Spleen (tissue), 11 donors: ENCODE measurements around the gene DLG2. TPM values are rescaled to one million over a fixed set of nuclear protein-coding genes. Genes with fewer than 3 reads are reported as not detected.

Experiments
- DNase-seq: peaks from one replicate; pipeline ENCODE4 v3.0.0-alpha.2; 2020
- H3K27ac ChIP-seq, 8 donors: fragments of 200-600 bp; sonication (generic) in 7 of 8; 1 replicate in 4 of 8; 2 replicates in 4 of 8; pipeline versions ENCODE4 v1.5.0 to v1.8.0; 2016 to 2021; ENCODE audit warnings: inconsistent platforms in 4 of 8, mild to moderate bottlenecking in 4 of 8, moderate library complexity in 1 of 8
- H3K27me3 ChIP-seq, 7 donors: fragments of 200-600 bp; sonication (generic) in 6 of 7; replicated peaks in 1 of 7; 1 replicate in 4 of 7; 2 replicates in 3 of 7; pipeline versions ENCODE4 v1.5.0 to v1.8.0; 2016 to 2021; ENCODE audit warnings: inconsistent platforms in 3 of 7, mild to moderate bottlenecking in 1 of 7
- H3K36me3 ChIP-seq, 6 donors: fragments of 200-600 bp; sonication (generic) in 5 of 6; 1 replicate in 4 of 6; 2 replicates in 2 of 6; pipeline versions ENCODE4 v1.5.0 to v1.8.0; 2016 to 2021; ENCODE audit warnings: inconsistent platforms in 2 of 6
- H3K4me1 ChIP-seq, 6 donors: fragments of 200-600 bp; sonication (generic) in 5 of 6; 1 replicate in 3 of 6; 2 replicates in 3 of 6; pipeline versions ENCODE4 v1.5.0 to v1.8.0; 2016 to 2021; ENCODE audit warnings: inconsistent platforms in 3 of 6
- H3K4me3 ChIP-seq, 8 donors: fragments of 200-600 bp; sonication (generic) in 7 of 8; 1 replicate in 4 of 8; 2 replicates in 4 of 8; pipeline versions ENCODE4 v1.5.0 to v1.8.0; 2016 to 2021; ENCODE audit warnings: inconsistent platforms in 4 of 8, mild to moderate bottlenecking in 4 of 8, moderate library complexity in 2 of 8
- H3K9me3 ChIP-seq, 8 donors: fragments of 200-600 bp; sonication (generic) in 7 of 8; 1 replicate in 4 of 8; 2 replicates in 4 of 8; pipeline versions ENCODE4 v1.5.0 to v1.8.0; 2016 to 2021; ENCODE audit warnings: inconsistent platforms in 4 of 8
- CTCF ChIP-seq, 11 experiments: fragments of 200-600 bp in 7 of 11; fragments of 450-650 bp in 4 of 11; sonication (generic) in 4 of 11; IDR thresholded peaks in 8 of 11; conservative IDR thresholded peaks in 3 of 11; 1 replicate in 7 of 11; 2 replicates in 4 of 11; pipeline versions ENCODE4 v1.4.0 to v1.8.0; 2016 to 2021; ENCODE audit warnings: antibody characterized with exemption in 11 of 11, inconsistent platforms in 4 of 11, mild to moderate bottlenecking in 1 of 11
- POLR2A ChIP-seq, 3 donors: fragments of 450-650 bp; IDR thresholded peaks; one replicate each; pipeline ENCODE4 v1.5.1; 2017; ENCODE audit warnings: antibody characterized with exemption in 3 of 3, mild to moderate bottlenecking in 1 of 3
- POLR2AphosphoS5 ChIP-seq, 3 donors: sonication (generic); formaldehyde crosslinking; IDR thresholded peaks; one replicate each; pipeline ENCODE4 v1.5.1; 2017; ENCODE audit warnings: antibody characterized with exemption in 3 of 3
- WGBS, 5 donors: extraction: QIAGEN DNeasy Blood & Tissue Kit in 3 of 5; methylation state at CpG; one replicate each; pipeline versions ENCODE4 v1.1.5 to v1.1.7; 2013 to 2018; 5-methylcytosine and 5-hydroxymethylcytosine counted together
- intact Hi-C: fragments of 100-400 bp; cut with DNase I; formaldehyde crosslinking; loops from one replicate; pipeline ENCODE4 v1.15.0; 2023; ENCODE audit warnings: low total_unique reads
- polyA plus RNA-seq, 3 donors: library from polyadenylated mRNA; stranded (reverse); fragments of 200-250 nt; gene quantifications; one replicate each; pipeline ENCODE4 v1.2.1, GENCODE V29; 2013
- total RNA-seq, 7 donors: library from RNA; depleted of rRNA in 3 of 7; stranded (reverse); fragments of >200 nt in 3 of 7; fragmentation: NEBNext Ultra II Directional in 4 of 7; extraction: Animal tissue kit (Norgen Biotek cat#: 25700) in 4 of 7; gene quantifications; one replicate each; pipeline versions ENCODE4 v1.1.0 to v1.2.1, GENCODE V29; 2016 to 2021
- donor health status: healthy with polysubstance abuse.
- donor health status: DM: no; HTN: no; CAD: no; lungs with moderate emphysema.
- donor health status: DM: no; HTN: no; CAD: no.
- donor health status: Bipolar disorder and iron deficiency.
- donor health status: healthy.
- donor health status: DM: no; HTN: no; CAD: no.
- donor health status: DM: yes; HTN: yes; CAD: no.

DLG2 gene
- total and polyA plus RNA-seq, 10 donors = 0.43 to 12.7 (median 7.9) TPM

- no peaks in the 10 kb centered on the region for H3K9me3 ChIP-seq
- 46 to 70% (median 62%) methylated on average over 3 of the region's 3 CpGs for WGBS, 5 donors
- H3K27me3 ChIP-seq = no peaks in the 10 kb centered on the region
- intact Hi-C loops = no loop called here
- no peak overlapping the region for H3K4me3 ChIP-seq
- no peaks in the 10 kb centered on the region for H3K36me3 ChIP-seq
- DNase-seq = no peak
- no peak overlapping the region for H3K27ac ChIP-seq
- no peak for TF ChIP-seq POLR2AphosphoS5 (IDR thresholded peaks at IDR 0.05)
- H3K4me1 ChIP-seq = no peaks in the 10 kb centered on the region
Observed at GRCh38 chr11:84097186-84097585, 1530.0 kb downstream of the DLG2 start.

- Histone ChIP-seq H3K4me3 (no peak overlapping the region), H3K4me1 (peaks cover 0 to 9% (median 0%) of the 10 kb centered on the region in 6 donors), H3K36me3 (no peaks in the 10 kb centered on the region), H3K27ac (no peak overlapping the region), H3K27me3 (no peaks in the 10 kb centered on the region), H3K9me3 (peaks cover 0 to 5% (median 0%) of the 10 kb centered on the region in 8 donors)
- no peak for TF ChIP-seq CTCF (IDR thresholded peaks at IDR 0.05 in 8 of 11, conservative IDR thresholded peaks at IDR 0.05 in 3 of 11)
- TF ChIP-seq POLR2AphosphoS5 (IDR thresholded peaks at IDR 0.05) = no peak
- no peak for TF ChIP-seq POLR2A (IDR thresholded peaks at IDR 0.05)
- DNase-seq = no peak
- intact Hi-C loops = no loop called here
- whole genome bisulfite sequencing, 5 donors = 78 to 82% (median 79%) methylated on average over 7 of the region's 7 CpGs
Observed at GRCh38 chr11:84091212-84091986, 1535.7 kb downstream of the DLG2 start.

- Histone ChIP-seq H3K9me3 (peaks cover 0 to 5% (median 0%) of the 10 kb centered on the region in 8 donors), H3K4me3 (no peak overlapping the region), H3K27ac (no peak overlapping the region), H3K27me3 (no peaks in the 10 kb centered on the region), H3K36me3 (no peaks in the 10 kb centered on the region), H3K4me1 (peaks cover 0 to 9% (median 0%) of the 10 kb centered on the region in 6 donors)
- intact Hi-C loops = no loop called here
- 43 to 56% (median 44%) methylated on average over 5 of the region's 5 CpGs for WGBS, 5 donors
- TF ChIP-seq POLR2A (IDR thresholded peaks at IDR 0.05) (no peak), POLR2AphosphoS5 (IDR thresholded peaks at IDR 0.05) (no peak), CTCF (IDR thresholded peaks at IDR 0.05 in 8 of 11, conservative IDR thresholded peaks at IDR 0.05 in 3 of 11) (no peak)
- DNase-seq = no peak
Observed at GRCh38 chr11:84089072-84090057, 1537.8 kb downstream of the DLG2 start.

GRCh38 chr11:84071851-84072250 is 1555.3 kb downstream of the DLG2 start:
- Histone ChIP-seq H3K9me3 (peaks cover 0 to 6% (median 0%) of the 10 kb centered on the region in 8 donors), H3K4me3 (no peak overlapping the region), H3K27ac (no peak overlapping the region), H3K36me3 (no peaks in the 10 kb centered on the region), H3K27me3 (no peaks in the 10 kb centered on the region), H3K4me1 (no peaks in the 10 kb centered on the region)
- 80 to 91% (median 88%) methylated on average over 2 of the region's 2 CpGs for WGBS, 5 donors
- intact Hi-C loops = no loop called here
- no peak for TF ChIP-seq POLR2AphosphoS5 (IDR thresholded peaks at IDR 0.05)
- no peak for DNase-seq

GRCh38 chr11:84069048-84069447 is 1558.1 kb downstream of the DLG2 start:
- WGBS, 5 donors = 67 to 76% (median 70%) methylated on average over 1 of the region's 1 CpG
- Histone ChIP-seq H3K36me3 (no peaks in the 10 kb centered on the region), H3K27me3 (no peaks in the 10 kb centered on the region), H3K27ac (no peak overlapping the region), H3K4me1 (no peaks in the 10 kb centered on the region), H3K9me3 (peaks cover 0 to 12% (median 0%) of the 10 kb centered on the region in 8 donors), H3K4me3 (no peak overlapping the region)
- intact Hi-C loops = no loop called here
- DNase-seq = no peak
- TF ChIP-seq POLR2A (IDR thresholded peaks at IDR 0.05) (no peak), POLR2AphosphoS5 (IDR thresholded peaks at IDR 0.05) (no peak), CTCF (IDR thresholded peaks at IDR 0.05 in 8 of 11, conservative IDR thresholded peaks at IDR 0.05 in 3 of 11) (no peak)
